GM12873 (cell line): Measurements from ENCODE around the gene RANBP17.

ENCODE experiments used
- CTCF ChIP-seq: IDR thresholded peaks from 2 replicates; pipeline ENCODE4 v1.5.1; 2012; ENCODE audit warnings: low read depth, mild to moderate bottlenecking, moderate library complexity, low read length, control low read depth; ENCODE audit not compliant: insufficient read depth; ENCODE audit errors: missing control alignments

Gene RANBP17

GRCh38 chr5:170917113-170917512, 55.3 kb downstream of the RANBP17 start:
- TF ChIP-seq CTCF = no peak

GRCh38 chr5:170920196-170920595, 58.4 kb downstream of the RANBP17 start:
- TF ChIP-seq CTCF = no peak

- no peak for TF ChIP-seq CTCF
Observed at GRCh38 chr5:170923910-170924620, 62.2 kb downstream of the RANBP17 start.

GRCh38 chr5:170937072-170937471, 75.3 kb downstream of the RANBP17 start:
- TF ChIP-seq CTCF = no peak

- no peak for TF ChIP-seq CTCF
Observed at GRCh38 chr5:170937914-170938313, 76.1 kb downstream of the RANBP17 start.

GRCh38 chr5:170939178-170939577, 77.4 kb downstream of the RANBP17 start:
- TF ChIP-seq CTCF = no peak

GRCh38 chr5:170941788-170942187, 80.0 kb downstream of the RANBP17 start:
- TF ChIP-seq CTCF = no peak
